ENCODE data around the gene KRT76.
"Not testable (repeated sequence)": the region's sequence is repeated elsewhere in the genome, so short reads cannot be mapped to it uniquely, and the experiment has no call there.

Gene KRT76

DNA sequence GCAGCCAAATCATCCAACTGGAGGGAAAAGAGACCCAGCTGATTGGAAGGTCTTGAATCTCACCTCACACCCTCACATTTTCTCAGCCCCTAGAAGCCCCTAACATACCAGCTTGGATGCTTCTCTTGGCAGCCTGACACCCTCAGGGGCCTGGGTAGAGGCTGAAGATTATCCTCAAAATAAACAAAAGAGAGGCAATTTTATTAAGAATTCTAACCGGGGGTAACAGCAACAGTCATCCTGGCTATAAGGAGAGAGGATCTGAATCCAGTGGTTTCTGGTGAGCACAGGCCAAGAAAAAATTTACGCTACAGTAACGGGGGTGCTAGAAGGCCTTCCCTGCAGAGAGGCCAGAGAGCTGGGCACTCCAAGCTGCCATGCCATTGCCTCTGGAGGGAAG is 21.6 kb downstream of the KRT76 start:
- no peak for DNase-seq

DNA sequence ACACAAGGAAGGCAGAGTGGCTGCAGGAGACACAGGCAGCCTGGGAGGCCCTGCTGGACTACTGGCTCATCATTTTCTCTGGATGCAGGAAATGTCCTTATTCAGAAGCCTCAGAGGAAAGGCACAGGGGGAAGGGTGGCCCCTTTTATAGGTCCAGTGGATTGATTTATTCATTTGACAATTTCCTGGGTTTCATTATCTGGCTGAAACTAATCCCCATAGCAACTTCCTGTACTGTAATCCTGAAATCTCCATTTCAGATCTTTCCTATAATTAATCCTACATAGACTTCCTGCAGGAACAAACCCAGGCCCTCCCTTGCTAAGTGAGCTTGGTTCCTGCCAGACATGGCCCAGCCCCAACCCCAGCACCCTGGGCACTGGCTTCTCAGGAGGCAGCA is 23.0 kb downstream of the KRT76 start:
- no peak for DNase-seq

DNA sequence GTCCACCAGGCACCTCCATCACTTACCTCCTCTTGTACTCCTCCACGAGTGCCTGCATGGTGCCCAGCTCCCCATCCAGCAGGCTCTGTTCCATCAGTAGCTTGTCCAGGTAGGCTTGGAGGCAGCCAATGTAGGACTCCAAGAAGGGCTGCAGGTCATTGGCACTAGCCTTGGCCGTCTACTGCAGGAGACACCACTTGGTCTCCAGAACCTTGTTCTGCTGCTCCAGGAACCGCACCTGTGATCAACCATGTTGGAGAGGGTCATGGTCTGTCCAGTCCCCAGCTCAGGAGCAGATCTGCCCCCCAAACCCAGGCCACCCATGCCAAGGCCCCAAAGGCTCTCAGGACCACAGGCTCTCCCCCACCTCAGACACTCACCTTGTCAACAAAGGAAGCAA is 23.9 kb downstream of the KRT76 start:
- no peak for DNase-seq

DNA sequence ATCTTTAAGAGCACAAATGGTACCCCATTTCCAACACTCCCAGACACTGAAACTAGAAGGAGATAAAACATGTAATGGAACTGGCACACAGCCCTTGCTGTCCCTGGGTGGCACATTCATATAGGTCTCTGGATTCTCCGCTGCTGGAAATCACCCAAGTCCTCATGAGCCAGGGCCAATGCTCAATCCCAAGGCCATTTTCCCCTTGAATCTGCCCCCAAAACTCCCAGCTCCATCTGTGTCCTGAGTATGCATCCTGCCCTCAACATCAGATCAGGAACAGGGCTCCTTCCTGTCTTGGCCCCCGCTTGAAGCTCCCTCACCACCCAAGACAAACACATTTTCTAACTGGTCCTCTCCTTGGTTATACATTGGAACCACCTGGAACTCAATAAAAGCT is 24.6 kb downstream of the KRT76 start:
- no peak for DNase-seq

DNA sequence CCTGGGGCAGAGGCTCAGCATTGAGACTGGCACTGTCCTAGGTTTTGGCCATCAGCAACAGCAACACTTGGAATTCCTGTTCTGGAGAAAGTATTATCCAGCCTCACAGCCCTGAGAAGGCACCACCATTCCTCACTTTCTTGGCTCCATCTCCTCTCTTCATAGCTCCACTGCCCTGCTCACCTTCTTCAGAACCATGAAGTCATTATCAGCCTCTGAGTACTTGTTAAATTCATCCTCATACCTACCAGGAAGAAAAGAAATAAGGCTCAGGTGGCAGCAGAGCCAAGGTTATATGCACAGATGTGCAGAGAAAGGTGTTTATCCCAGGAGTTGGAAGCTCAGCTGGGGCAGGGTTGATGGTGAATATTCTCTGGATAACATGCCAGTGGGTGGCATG is 25.4 kb downstream of the KRT76 start:
- no peak for DNase-seq

DNA sequence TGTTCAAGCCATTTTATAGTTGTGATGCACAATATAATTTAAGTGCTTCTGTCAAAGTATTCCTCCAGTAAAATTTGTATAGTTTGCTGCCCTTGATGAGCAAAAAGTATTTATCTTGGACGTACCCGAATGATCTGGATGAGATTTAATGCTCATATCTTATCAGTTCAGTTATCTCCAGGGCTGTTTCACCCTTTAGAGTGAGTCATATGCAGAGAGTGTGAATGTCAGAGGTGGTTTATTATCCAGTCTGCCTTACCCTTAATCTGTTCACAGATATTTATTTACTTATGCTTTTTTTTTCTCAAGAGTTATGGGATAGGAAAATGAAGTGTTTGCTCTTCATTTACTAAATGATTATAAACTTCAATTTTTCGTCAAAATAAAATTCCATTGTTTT is 26.6 kb downstream of the KRT76 start:
- DNase-seq: not testable (repeated sequence)

DNA sequence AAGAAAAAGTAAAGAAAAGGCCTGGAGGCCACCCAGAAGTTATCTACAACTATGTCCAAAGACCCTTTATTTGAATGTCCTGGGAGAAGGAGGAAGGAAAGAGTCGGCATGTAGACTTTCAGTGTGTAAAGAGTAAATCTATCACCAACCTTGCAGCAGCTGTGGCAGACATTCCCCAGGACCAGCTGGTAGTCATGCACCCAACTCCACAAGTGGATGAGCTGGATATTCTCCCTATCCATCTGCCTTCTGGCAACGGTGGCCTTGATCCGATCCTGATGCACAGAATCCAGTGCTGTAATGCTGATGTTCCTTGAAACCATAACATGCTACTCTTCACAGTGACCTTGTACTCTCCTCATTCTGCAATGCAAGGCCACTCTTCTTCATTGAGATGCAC is 27.3 kb downstream of the KRT76 start:
- DNase-seq: no peak

DNA sequence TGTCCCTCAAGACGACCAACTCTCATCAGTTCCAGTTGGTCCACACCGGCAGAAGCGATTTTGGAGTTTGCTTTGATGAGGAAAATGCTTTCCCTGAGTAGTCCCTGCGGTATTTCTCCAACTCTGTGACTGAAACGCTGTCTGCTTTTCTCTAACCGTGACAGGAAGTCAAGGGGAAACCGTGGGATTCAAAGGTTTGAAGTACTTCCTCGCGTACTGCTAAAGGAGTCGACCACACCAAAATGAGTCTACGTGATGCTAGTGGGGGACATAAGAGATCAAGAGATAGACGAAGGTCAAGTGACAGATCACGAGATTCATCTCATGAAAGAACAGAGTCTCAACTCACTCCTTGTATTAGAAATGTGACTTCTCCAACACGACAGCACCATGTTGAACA is 28.6 kb downstream of the KRT76 start:
- no peak for DNase-seq

DNA sequence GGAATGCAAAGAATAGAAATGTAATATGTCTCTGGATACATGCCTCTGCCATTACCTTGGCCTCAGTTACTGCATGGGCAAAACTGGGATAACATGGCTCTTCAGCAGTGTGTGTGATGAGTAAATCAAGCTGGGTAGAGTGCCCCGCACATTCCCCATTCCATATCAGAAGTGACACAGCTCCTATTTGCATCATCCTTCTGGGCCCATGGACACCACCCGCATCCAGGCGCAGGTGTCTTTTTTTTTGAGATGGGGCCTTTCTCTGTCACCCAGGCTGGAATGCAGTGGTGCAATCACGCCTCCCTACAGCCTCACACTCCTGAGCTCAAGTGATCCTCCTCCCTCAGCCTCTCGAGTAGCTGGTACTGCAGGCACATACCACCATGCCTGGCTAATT is 31.6 kb downstream of the KRT76 start:
- no peak for DNase-seq

DNA sequence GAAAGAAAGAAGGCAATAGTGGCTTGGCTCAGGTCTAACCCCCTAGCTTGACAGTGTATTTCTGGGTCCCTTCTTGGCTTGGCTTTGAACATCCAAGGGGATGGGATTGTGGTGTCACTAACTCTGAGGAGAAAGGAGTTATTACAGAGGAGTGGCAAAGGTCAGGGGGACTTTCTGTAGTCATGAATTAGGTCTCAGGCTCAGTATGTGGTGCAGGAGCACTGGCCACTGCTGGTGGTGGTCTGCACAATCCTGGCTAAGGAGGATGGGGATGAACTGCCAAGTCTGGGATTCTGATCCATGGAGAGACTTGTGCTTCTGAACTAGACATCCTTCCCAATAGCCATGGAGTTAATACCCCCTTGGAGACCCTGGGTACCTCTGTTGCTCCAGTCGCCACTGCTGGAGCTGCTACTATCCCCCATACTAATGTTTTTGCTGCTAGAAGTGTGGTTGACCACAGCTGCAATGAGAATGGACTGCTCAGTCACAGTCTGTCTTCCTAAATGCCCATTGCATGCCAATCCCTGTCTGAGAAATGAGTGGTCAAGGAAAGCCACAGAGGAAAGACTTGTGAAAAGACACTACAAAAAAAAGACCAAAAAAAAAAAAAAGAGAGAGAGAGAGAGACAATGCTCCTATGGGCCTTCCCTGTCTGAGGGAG is 32.5 kb downstream of the KRT76 start:
- DNase-seq: no peak

DNA sequence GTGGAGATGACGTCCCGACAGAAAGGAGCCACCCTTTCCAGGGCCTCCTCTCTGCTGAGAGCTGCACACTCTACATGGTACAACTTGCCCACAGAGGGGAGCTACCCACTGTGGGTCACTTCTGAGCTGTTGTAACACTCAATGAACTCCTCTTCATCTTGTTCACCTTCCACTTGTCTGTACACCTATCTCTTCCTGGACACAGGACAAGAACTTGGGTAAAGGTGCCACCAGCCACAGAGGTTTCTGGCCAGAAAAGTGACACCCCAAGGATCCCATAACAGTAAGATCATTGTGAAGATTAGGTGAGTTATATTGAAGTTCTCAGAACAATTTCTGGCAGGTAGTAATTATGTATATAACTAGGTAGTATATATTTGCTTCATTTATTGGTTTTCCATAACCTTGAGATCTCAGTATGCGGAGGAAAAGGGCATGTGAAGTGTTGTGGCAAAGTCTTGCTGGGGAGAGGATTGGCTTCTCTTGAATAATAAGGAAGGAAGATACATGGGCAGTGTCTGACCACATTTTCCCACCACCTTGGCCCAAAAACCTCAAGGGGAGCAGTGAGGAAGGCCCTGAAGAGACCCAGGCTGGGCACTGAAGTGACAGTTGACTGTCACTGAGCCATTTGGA is 34.2 kb downstream of the KRT76 start:
- DNase-seq: no peak

DNA sequence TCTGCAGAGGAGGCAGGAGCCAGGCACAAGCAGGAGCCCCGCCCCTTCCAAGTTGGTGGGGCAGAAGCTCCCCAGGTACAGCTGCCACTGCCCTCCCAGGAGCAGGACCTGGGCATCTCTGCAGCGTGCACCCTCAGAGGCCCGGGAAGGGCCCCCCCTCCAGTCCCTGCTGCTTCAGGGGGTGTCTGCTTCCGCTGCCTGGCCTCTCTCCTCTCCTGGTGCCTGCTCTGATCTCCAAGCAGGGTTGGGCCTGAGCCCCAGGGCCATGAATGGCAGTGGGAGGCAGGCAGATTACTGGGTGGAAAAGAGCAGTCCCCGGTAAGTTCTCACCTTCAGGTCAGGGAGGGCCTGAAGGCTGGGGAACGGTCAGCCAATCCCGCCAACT is 35.0 kb downstream of the KRT76 start:
- DNase-seq: no peak

DNA sequence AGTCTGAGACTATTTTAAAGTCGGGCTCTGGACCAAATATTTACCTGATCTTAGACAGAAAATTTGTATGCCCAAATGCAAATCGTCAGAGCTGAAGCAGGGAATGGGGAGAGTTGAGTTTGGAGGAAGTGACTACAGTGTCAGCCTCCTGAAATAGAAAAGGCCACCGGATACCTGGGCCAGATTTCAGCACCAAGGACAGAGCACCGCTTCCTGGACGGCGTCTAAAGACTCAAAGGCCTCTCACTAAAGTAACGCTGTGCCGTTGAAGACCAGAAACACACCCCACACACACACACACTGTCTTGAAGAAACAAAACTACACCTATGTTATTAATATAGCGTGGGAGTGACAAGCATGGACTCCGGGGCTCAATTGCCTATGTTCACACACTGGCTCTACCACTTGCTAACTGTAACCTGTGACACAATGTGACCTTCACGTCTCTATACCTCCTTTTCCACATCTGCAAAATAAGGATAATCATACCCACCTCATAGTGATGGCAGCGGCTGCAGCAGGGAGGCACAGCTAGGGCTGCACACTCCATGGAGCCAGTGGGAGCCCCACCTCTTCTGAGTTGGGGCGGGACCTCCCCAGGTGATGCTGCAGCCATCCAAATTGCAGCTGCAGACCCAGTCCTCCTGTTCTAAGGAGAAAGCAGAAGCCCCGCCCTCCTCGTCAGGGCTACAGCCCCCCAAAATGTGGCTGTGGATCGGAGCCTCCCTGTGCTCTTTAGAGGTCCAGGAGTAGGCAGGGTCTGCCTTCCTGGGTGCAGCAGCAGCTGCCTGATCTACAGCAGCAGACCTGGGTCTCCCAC is 35.6 kb downstream of the KRT76 start:
- peak; percentile 22 to 42 for DNase-seq

DNA sequence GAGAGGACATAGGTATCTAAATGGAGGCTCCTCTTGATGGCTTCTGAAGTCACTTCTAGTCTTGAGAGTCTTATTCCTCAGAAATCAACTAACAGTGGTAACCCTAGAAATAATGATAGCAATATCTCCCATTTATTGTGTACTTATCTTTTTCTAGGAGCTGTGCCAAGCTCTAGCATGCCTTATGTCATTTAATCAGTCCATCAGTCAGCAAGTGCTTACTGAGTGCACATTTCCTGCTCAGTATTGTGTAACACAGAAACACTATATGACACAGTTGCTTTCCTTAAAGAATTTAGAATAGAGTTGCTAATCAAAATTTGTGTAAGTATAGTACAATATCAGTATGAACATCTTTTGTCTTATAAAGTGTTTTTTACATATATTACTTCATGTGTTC is 36.6 kb downstream of the KRT76 start:
- DNase-seq: no peak

DNA sequence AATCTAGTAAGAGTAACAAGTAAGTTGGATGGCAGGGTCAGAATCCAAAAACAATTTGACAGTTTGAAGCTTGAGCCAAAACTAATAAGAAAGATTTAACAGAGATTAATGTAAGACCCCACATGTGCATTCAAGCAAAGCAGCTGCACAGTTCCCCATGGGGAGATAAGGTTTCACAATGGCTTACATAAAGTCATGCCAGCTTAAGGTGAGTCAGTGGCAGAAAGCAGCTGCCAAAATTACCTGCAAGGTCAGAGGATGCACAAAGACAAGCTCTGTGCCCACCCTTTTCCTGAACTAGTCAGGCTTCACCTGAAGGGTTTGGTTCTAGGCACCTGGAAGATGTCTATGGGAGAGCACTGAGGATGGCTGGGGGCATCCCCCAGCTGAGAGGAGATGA is 37.2 kb downstream of the KRT76 start:
- no peak for DNase-seq

DNA sequence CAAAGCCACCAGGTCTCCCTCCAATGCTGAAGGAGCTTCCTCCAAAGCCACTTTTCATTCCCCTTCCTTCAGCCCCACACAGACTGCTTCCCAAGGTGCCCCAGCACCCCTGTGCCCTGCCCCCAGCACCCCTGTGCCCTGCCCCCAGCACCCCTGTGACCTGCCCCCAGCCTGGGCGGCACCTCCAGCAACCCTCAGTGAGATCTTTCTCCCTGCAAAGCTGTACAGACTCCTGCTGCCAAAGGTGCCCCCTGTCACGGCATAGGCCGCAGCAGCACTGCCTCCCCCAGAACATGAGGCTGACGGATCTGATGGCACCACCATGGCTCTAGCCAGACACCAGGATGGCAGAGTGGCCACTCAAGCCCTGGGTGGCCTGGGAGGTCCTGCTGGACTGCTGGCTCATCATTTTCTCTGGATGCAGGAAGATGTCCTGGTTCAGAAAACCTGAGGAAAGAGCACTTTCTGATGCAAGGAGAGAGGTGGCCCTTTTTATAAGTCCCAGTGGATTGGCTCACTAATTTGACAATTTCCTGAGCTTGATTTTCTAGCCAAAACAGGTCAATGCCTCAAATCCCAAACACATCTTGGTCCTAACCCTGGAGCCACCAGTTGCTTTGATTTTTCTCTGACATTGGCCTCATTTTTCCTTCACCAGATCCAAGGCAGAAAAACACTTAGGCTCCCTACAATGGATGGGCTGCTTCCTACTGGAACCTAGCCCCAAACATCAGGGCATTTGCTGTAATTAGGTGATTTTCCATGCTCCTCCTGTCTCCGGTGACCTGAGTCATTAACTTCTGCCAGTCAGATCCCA is 41.1 kb downstream of the KRT76 start:
- no peak for DNase-seq

DNA sequence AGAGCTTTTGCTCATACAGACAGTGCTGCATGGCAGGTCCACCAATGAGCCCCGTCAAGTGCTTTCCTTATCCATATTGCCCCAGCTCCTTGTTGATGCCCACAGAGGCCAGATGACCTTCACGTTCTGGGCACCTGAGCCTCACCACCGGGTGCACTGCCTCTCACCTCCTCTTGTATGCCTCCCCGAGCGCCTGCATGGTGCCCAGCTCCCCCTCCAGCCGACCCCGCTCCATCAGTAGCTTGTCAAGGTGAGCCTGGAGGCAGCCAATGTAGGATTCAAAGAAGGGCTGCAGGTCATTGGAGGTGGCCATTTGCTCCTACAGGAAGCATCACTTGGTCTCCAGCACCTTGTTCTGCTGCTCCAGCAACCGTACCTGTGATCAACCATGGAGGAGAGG is 42.0 kb downstream of the KRT76 start:
- DNase-seq: no peak

DNA sequence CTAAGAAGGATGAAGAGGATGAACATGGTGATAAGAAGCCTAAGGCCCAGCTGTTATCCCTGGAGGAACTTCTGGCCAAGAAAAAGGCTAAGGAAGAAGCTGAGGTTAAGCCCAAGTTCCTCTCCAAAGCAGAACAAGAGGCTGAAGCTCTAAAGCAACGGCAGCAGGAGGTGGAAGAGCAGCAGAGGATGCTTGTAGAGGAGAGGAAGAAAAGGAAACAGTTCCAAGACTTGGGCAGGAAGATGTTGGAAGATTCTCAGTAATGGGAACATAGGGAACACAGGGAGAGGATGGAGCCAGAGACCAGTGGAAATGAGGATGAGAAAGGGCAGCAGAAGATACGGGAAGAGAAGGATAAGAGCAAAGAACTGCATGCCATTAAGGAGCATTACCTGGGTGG is 46.4 kb downstream of the KRT76 start:
- DNase-seq: no peak

DNA sequence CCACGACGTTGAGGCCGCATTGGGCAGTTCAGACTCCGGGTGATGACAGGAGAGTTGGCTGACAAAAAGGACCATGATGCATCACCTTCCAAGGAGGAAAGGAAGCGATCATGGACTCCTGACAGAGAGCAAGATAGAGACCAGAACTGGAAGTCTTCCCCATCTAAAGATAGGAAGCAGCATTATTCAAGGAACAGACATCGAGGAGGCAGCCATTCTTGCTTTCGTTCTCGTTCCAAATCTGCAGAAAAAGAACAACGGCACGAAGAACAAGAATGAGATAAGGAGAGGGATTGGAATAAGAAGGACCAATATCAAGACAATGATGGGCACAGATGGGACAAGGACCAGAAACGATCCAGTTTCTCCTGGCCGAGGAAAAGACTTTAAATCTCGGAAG is 46.8 kb downstream of the KRT76 start:
- no peak for DNase-seq

DNA sequence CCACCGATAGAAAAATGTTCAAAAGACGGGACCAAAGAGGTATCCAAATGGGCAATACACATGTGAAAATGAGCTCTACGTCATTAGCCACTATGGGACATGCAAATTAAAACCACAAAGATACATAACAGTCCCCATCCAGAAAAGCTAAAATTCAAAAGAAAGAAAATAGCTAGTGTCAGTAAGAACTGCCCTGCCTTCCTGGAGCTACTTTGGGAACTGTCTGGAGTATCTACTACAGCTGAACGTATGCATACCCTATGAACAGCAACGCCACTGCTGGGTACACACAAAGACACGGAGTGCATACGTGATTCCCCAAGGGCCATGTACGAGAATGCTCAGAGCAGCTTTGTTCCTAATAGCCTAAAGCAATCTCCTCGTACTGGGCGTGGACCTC is 48.0 kb downstream of the KRT76 start:
- no peak for DNase-seq

DNA sequence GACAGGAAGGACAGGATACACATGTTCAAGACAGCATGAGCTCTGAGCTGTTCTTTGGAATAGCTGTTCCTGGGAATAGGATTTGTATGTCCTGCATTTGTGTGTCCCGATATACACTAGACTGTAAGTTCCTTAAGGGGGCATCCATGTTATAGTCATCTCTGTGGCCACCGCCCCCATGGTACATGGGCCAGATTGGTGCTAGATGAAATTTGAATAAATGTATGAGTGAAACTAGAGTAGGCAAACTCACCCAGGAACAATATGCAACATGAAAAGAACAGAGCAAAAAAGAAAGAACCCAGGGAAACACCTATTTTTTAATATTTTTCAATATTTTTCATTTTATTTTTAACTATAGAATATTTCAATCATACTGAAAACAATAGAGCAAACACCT is 48.8 kb downstream of the KRT76 start:
- DNase-seq: no peak

DNA sequence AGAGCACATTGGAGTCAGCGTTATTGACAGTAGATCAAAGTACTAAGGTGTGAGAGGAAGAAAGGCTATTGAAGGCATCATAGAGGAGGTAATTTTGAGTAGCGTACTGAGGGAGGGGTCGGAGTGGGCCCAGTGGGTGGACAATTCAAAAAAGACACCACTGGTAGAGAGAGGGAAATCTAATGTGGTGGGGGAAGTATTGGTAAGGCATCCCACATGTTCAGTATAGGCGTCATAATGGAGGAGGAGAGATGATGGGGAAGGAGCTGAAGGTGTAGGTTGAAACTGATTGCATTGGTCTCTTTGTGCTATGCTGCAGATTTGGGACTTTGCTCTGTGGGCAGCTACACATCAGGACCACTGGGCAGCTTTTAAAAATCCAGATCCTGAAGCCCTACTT is 50.1 kb downstream of the KRT76 start:
- DNase-seq: no peak

DNA sequence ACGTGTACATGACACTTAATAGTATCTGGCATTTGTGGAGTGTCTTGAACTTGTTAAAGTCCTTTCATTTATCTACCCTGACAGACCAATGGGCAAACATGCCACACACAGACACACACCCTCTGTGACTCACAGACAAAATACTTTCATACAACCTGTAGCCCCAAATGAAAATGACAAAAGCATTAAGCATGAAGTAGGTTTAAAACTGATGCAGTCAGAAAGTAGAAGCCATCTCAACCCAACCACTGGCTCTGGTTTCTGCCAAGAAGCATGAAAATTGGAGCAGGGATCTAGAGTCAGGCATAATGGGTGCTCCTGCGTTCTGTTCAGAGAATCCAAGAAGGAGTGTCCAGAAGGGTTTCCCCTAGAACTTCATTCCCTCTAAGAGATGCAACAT is 50.7 kb downstream of the KRT76 start:
- DNase-seq: no peak

DNA sequence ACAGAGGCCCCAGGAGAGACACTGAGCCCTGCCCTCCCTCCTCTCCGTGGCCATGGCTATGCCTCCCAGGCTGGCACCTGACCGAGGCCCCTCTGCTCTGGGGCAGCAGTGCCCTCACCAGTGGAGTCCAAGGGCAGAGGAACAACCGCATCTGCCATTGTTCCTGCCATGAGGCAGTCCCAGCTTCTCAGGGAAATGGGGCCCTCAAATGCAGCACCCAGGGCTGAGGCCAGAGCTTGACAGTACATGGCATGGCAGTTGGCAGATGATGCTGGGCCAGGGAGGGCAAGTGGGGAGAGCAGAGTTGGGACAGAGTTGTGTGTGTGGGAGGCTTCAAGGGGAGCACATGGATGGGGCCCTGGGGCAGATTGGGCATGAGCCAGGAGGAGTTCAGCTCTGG is 52.8 kb downstream of the KRT76 start:
- DNase-seq: no peak
